Measurements from ENCODE around the gene CCDC126. TPM values are rescaled to one million over a fixed set of nuclear protein-coding genes. Genes with fewer than 3 reads are reported as not detected.
"Not testable (repeated sequence)": the region's sequence is repeated elsewhere in the genome, so short reads cannot be mapped to it uniquely, and the experiment has no call there.

Gene CCDC126
- total RNA-seq, 1 experiment from 2014 or later = 4.2 TPM

- intact Hi-C loops (cut with micrococcal nuclease) = loop anchor here (1.0 to 5.0 kb wide), 5 partner anchors 23 to 1152 kb away; no protein-coding TSS in a partner anchor
- Mint-ChIP-seq H3K36me3 (ENCODE audit: insufficient read depth, unreplicated experiment) (no peaks in the 10 kb centered on the region), H3K4me3 (ENCODE audit: unreplicated experiment) (no peak overlapping the region), H3K9me3 (ENCODE audit: unreplicated experiment) (no peaks in the 10 kb centered on the region), H3K27ac (ENCODE audit: low read depth, unreplicated experiment) (no peak overlapping the region), H3K27me3 (ENCODE audit: insufficient read depth, unreplicated experiment) (no peaks in the 10 kb centered on the region), H3K4me1 (ENCODE audit: insufficient read depth, unreplicated experiment) (no peaks in the 10 kb centered on the region)
- no TSS peak for BruUV-seq (replicated peaks)
- ChIA-PET POLR2A (interaction anchor here (0.5 to 2.0 kb wide), 5 partner anchors 24 to 1555 kb away, joined by 3 to 4 read pairs (median 3); partner anchors contain the start of genes CYCS and STK31), CTCF (interaction anchor here (0.6 to 11.4 kb wide), 40 partner anchors 8 to 1528 kb away, joined by 3 to 175 read pairs (median 4); partner anchors contain the start of genes CCDC126 and STK31)
- peak; percentile 85 for DNase-seq (ENCODE audit: unreplicated experiment)
- TF ChIP-seq CTCF (IDR thresholded peaks at IDR 0.05; ENCODE audit: unreplicated experiment) = peak; percentile 90
Observed at GRCh38 chr7:23570592-23571200, 26.5 kb upstream of the CCDC126 start.

GRCh38 chr7:23581975-23582374, 15.2 kb upstream of the CCDC126 start:
- CTCF ChIA-PET = interaction anchor here (0.6 to 3.1 kb wide), 4 partner anchors 11 to 832 kb away, joined by 3 to 19 read pairs (median 4); no protein-coding TSS in a partner anchor
- H3K27ac Mint-ChIP-seq (ENCODE audit: low read depth, unreplicated experiment); POLR2A ChIA-PET; H3K4me3 Mint-ChIP-seq (ENCODE audit: unreplicated experiment); H3K36me3 Mint-ChIP-seq (ENCODE audit: insufficient read depth, unreplicated experiment); intact Hi-C loops (cut with micrococcal nuclease); H3K9me3 Mint-ChIP-seq (ENCODE audit: unreplicated experiment); DNase-seq (ENCODE audit: unreplicated experiment); BruUV-seq (replicated peaks); H3K27me3 Mint-ChIP-seq (ENCODE audit: insufficient read depth, unreplicated experiment); H3K4me1 Mint-ChIP-seq (ENCODE audit: insufficient read depth, unreplicated experiment): not testable (repeated sequence)

GRCh38 chr7:23585304-23585703, 11.9 kb upstream of the CCDC126 start:
- H3K27me3 Mint-ChIP-seq (ENCODE audit: insufficient read depth, unreplicated experiment); intact Hi-C loops (cut with micrococcal nuclease); H3K36me3 Mint-ChIP-seq (ENCODE audit: insufficient read depth, unreplicated experiment): not testable (repeated sequence)

GRCh38 chr7:23586159-23586558, 11.0 kb upstream of the CCDC126 start:
- BruUV-seq (replicated peaks) = no TSS peak
- ChIA-PET POLR2A (no interaction called here), CTCF (no interaction called here)
- no peak for TF ChIP-seq CTCF (IDR thresholded peaks at IDR 0.05; ENCODE audit: unreplicated experiment)
- intact Hi-C loops (cut with micrococcal nuclease) = no loop called here
- no peak overlapping the region for H3K4me3 Mint-ChIP-seq (ENCODE audit: unreplicated experiment)
- no peaks in the 10 kb centered on the region for H3K27me3 Mint-ChIP-seq (ENCODE audit: insufficient read depth, unreplicated experiment)
- H3K9me3 Mint-ChIP-seq (ENCODE audit: unreplicated experiment) = no peaks in the 10 kb centered on the region
- no peaks in the 10 kb centered on the region for H3K4me1 Mint-ChIP-seq (ENCODE audit: insufficient read depth, unreplicated experiment)
- H3K36me3 Mint-ChIP-seq (ENCODE audit: insufficient read depth, unreplicated experiment) = no peaks in the 10 kb centered on the region
- H3K27ac Mint-ChIP-seq (ENCODE audit: low read depth, unreplicated experiment) = no peak overlapping the region
- DNase-seq (ENCODE audit: unreplicated experiment) = no peak

More at GRCh38 chr7:23585304-23585703, 11.9 kb upstream of the CCDC126 start:
- POLR2A ChIA-PET; BruUV-seq (replicated peaks); DNase-seq (ENCODE audit: unreplicated experiment); H3K4me1 Mint-ChIP-seq (ENCODE audit: insufficient read depth, unreplicated experiment); H3K4me3 Mint-ChIP-seq (ENCODE audit: unreplicated experiment); H3K27ac Mint-ChIP-seq (ENCODE audit: low read depth, unreplicated experiment); H3K9me3 Mint-ChIP-seq (ENCODE audit: unreplicated experiment): not testable (repeated sequence)
- CTCF ChIA-PET = interaction anchor here (1.4 kb wide), 1 partner anchor 15 kb away, joined by 5 read pairs; no protein-coding TSS in a partner anchor

GRCh38 chr7:23590529-23590928, 6.7 kb upstream of the CCDC126 start:
- Mint-ChIP-seq H3K36me3 (ENCODE audit: insufficient read depth, unreplicated experiment) (no peaks in the 10 kb centered on the region), H3K27me3 (ENCODE audit: insufficient read depth, unreplicated experiment) (no peaks in the 10 kb centered on the region), H3K9me3 (ENCODE audit: unreplicated experiment) (no peaks in the 10 kb centered on the region), H3K27ac (ENCODE audit: low read depth, unreplicated experiment) (no peak overlapping the region), H3K4me1 (ENCODE audit: insufficient read depth, unreplicated experiment) (no peaks in the 10 kb centered on the region), H3K4me3 (ENCODE audit: unreplicated experiment) (no peak overlapping the region)
- ChIA-PET CTCF (interaction anchor here (0.6 kb wide), 2 partner anchors 51 to 57 kb away, joined by 3 read pairs; no protein-coding TSS in a partner anchor), POLR2A (no interaction called here)
- no TSS peak for BruUV-seq (replicated peaks)
- no peak for DNase-seq (ENCODE audit: unreplicated experiment)
- no peak for TF ChIP-seq CTCF (IDR thresholded peaks at IDR 0.05; ENCODE audit: unreplicated experiment)
- intact Hi-C loops (cut with micrococcal nuclease) = no loop called here

Measured in MCF 10A (cell line).